Activated naive CD4-positive, alpha-beta T cell treated with Interleukin-2 at 50 U/mL for 16 hours (primary cell): ENCODE results near the gene NCAPG2.

Experiments used
- DNase-seq: peaks from one replicate; pipeline ENCODE4 v3.0.0-alpha.2; 2020

The NCAPG2 gene

GRCh38 chr7:158620418-158620817 is 84.2 kb downstream of the NCAPG2 start:
- DNase-seq: no peak

- no peak for DNase-seq
Observed at GRCh38 chr7:158618745-158619140, 85.9 kb downstream of the NCAPG2 start.

- DNase-seq: no peak
Observed at GRCh38 chr7:158617737-158618128, 86.9 kb downstream of the NCAPG2 start.

GRCh38 chr7:158616050-158616449 is 88.6 kb downstream of the NCAPG2 start:
- DNase-seq: no peak

- DNase-seq: no peak
Observed at GRCh38 chr7:158614700-158615099, 89.9 kb downstream of the NCAPG2 start.

- no peak for DNase-seq
Observed at GRCh38 chr7:158613481-158613880, 91.1 kb downstream of the NCAPG2 start.

GRCh38 chr7:158612546-158612945 is 92.1 kb downstream of the NCAPG2 start:
- DNase-seq: no peak

GRCh38 chr7:158611541-158611940 is 93.1 kb downstream of the NCAPG2 start:
- no peak for DNase-seq

GRCh38 chr7:158609313-158609974 is 95.2 kb downstream of the NCAPG2 start:
- no peak for DNase-seq

GRCh38 chr7:158607563-158607962 is 97.0 kb downstream of the NCAPG2 start:
- no peak for DNase-seq

- no peak for DNase-seq
Observed at GRCh38 chr7:158606671-158607424, 97.8 kb downstream of the NCAPG2 start.

GRCh38 chr7:158606129-158606528 is 98.5 kb downstream of the NCAPG2 start:
- DNase-seq: no peak

- no peak for DNase-seq
Observed at GRCh38 chr7:158603773-158604755, 100.5 kb downstream of the NCAPG2 start.

GRCh38 chr7:158602905-158603772 is 101.5 kb downstream of the NCAPG2 start:
- no peak for DNase-seq

GRCh38 chr7:158602041-158602440 is 102.6 kb downstream of the NCAPG2 start:
- DNase-seq: no peak

GRCh38 chr7:158601090-158601489 is 103.5 kb downstream of the NCAPG2 start:
- DNase-seq: no peak

- DNase-seq: no peak
Observed at GRCh38 chr7:158596745-158597144, 107.9 kb downstream of the NCAPG2 start.

- DNase-seq: no peak
Observed at GRCh38 chr7:158596309-158596708, 108.3 kb downstream of the NCAPG2 start.

GRCh38 chr7:158595068-158595467 is 109.5 kb downstream of the NCAPG2 start:
- no peak for DNase-seq

GRCh38 chr7:158592541-158592940 is 112.1 kb downstream of the NCAPG2 start:
- no peak for DNase-seq

- DNase-seq: no peak
Observed at GRCh38 chr7:158591944-158592343, 112.7 kb downstream of the NCAPG2 start.

GRCh38 chr7:158590181-158590530 is 114.4 kb downstream of the NCAPG2 start:
- no peak for DNase-seq
